K562 (cell line): ENCODE results near the gene SEC24C. TPM values are rescaled to one million over a fixed set of nuclear protein-coding genes. Genes with fewer than 3 reads are reported as not detected.

Source experiments
- ARID2 ChIP-seq: fragments of 450-650 bp; IDR thresholded peaks from 2 replicates; pipeline ENCODE4 v1.6.1; 2017; ENCODE audit warnings: antibody characterized with exemption, mild to moderate bottlenecking
- CTBP1 ChIP-seq: fragments of 450-650 bp; IDR thresholded peaks from 2 replicates; pipeline ENCODE4 v1.6.1; 2016; ENCODE audit warnings: borderline replicate concordance
- MEIS2 ChIP-seq: fragments of 450-650 bp; IDR thresholded peaks from 2 replicates; pipeline ENCODE4 v1.6.1; 2014; ENCODE audit warnings: mild to moderate bottlenecking; ENCODE audit not compliant: partially characterized antibody
- REST ChIP-seq, 2 experiments: fragments of 450-650 bp; formaldehyde crosslinking in 1 of 2; IDR thresholded peaks; 2 replicates each; pipeline versions ENCODE4 v1.4.0 to v1.6.1; 2014 to 2020; ENCODE audit warnings: mild to moderate bottlenecking in 2 of 2, borderline replicate concordance in 1 of 2, low read depth in 1 of 2
- SMARCA5 ChIP-seq: fragments of 450-650 bp; IDR thresholded peaks from 2 replicates; pipeline ENCODE4 v1.6.1; 2016
- SMARCC2 ChIP-seq: fragments of 450-650 bp; IDR thresholded peaks from 2 replicates; pipeline ENCODE4 v1.6.1; 2017; ENCODE audit warnings: antibody characterized with exemption, moderate library complexity, mild to moderate bottlenecking, low read depth
- TAL1 ChIP-seq: fragments of 450-650 bp; IDR thresholded peaks from 2 replicates; pipeline ENCODE4 v1.6.1; 2016; ENCODE audit warnings: mild to moderate bottlenecking
- TCFL5 ChIP-seq: fragments of 250-450 bp; sonication (Bioruptor Pico); conservative IDR thresholded peaks from 2 replicates; pipeline ENCODE4 v1.6.1; 2021; ENCODE audit warnings: mild to moderate bottlenecking, moderate library complexity, matching md5 sums
- ZBTB40 ChIP-seq, 2 experiments: fragments of 450-650 bp in 1 of 2; sonication (generic) in 1 of 2; formaldehyde crosslinking in 1 of 2; IDR thresholded peaks; 2 replicates each; pipeline versions ENCODE4 v1.7.1 to v1.9.0; 2016 to 2022; ENCODE audit warnings: inconsistent platforms in 1 of 2, mild to moderate bottlenecking in 1 of 2, missing genetic modification reagents in 1 of 2
- ZNF121 ChIP-seq: sonication (generic); formaldehyde crosslinking; conservative IDR thresholded peaks from 2 replicates; pipeline ENCODE4 v1.8.0; 2022; ENCODE audit warnings: missing genetic modification reagents
- ZNF311 ChIP-seq: fragments of 250-450 bp; sonication (Bioruptor Pico); IDR thresholded peaks from 2 replicates; pipeline ENCODE4 v1.4.0; 2020; ENCODE audit warnings: mild to moderate bottlenecking, moderate library complexity
- polyA plus RNA-seq, 8 experiments: library from polyadenylated mRNA; depleted of rRNA in 4 of 8; stranded (reverse) in 5 of 8; unstranded in 3 of 8; fragments of >200 nt; fragmentation: Nextera tagmentation in 2 of 8; fragmentation: Illumina TruSeq in 1 of 8; extraction: Ambion mirVana in 2 of 8; extraction: Trizol in 1 of 8; gene quantifications; 2 replicates each; pipeline versions ENCODE4 v1.2.1 to v1.2.3, GENCODE V29; 2011 to 2014; ENCODE audit warnings: inconsistent platforms in 1 of 8, missing spikeins in 1 of 8
- total RNA-seq, 7 experiments: library from RNA; depleted of rRNA in 6 of 7; stranded (reverse); fragments of >200 nt in 6 of 7; fragmentation: Illumina TruSeq in 2 of 7; extraction: Trizol in 2 of 7; gene quantifications; 2 replicates each; pipeline versions ENCODE4 v1.2.1 to v1.2.3, GENCODE V29; 2011 to 2021; ENCODE audit warnings: low replicate concordance in 1 of 7

The SEC24C gene
- total and polyA plus RNA-seq, 9 of the 15 experiments (the other 6 are each of a cell fraction or from before 2014, with no cell fraction given) = 19.0 to 115 (median 70.5) TPM

- TF ChIP-seq ZBTB40 (IDR thresholded peaks at IDR 0.05) = no peak
- no peak for TF ChIP-seq ZBTB40 (CRISPR knock-in tag; IDR thresholded peaks at IDR 0.05)
- no peak for TF ChIP-seq TCFL5 (CRISPR knock-in tag)
- TF ChIP-seq SMARCC2 = no peak
- TF ChIP-seq SMARCA5 = no peak
- TF ChIP-seq ZNF311 (CRISPR knock-in tag) = no peak
- TF ChIP-seq REST (IDR thresholded peaks at IDR 0.05; ENCODE audit: borderline replicate concordance) = no peak
- 0 out of 2 replicates have a peak, but pooled peaks have one; percentile 13 for TF ChIP-seq REST (CRISPR knock-in tag; IDR thresholded peaks at IDR 0.05; ENCODE audit: low read depth)
- peak; percentile 75; the same call in 1 of the 2 replicates for TF ChIP-seq ZNF121 (CRISPR knock-in tag)
- TF ChIP-seq ARID2 = no peak
- TF ChIP-seq MEIS2 = no peak
- peak; percentile 38; the same call in 1 of the 2 replicates for TF ChIP-seq CTBP1
- TF ChIP-seq TAL1 = no peak
These were observed 74.2 kb downstream of the SEC24C start (continued) for GRCh38 chr10:73818402-73818801.
